GM18511 (cell line): ENCODE measurements around the gene RPTOR.

Experiments
- ATAC-seq: cut with Tn5 transposase; IDR thresholded peaks from one replicate; pipeline ENCODE4 v1.9.1; 2021; ENCODE audit warnings: mild to moderate bottlenecking, moderate library complexity; ENCODE audit not compliant: unreplicated experiment

The RPTOR gene

GRCh38 chr17:80822021-80822699 is 277.5 kb downstream of the RPTOR start:
- no peak for ATAC-seq

GRCh38 chr17:80822700-80823410 is 278.2 kb downstream of the RPTOR start:
- no peak for ATAC-seq

GRCh38 chr17:80824549-80825470 is 280.2 kb downstream of the RPTOR start:
- no peak for ATAC-seq

- no peak for ATAC-seq
These were observed 281.1 kb downstream of the RPTOR start for GRCh38 chr17:80825471-80826345.

GRCh38 chr17:80826346-80826954 is 281.8 kb downstream of the RPTOR start:
- no peak for ATAC-seq

GRCh38 chr17:80826955-80827645 is 282.5 kb downstream of the RPTOR start:
- no peak for ATAC-seq

- no peak for ATAC-seq
These were observed 283.3 kb downstream of the RPTOR start for GRCh38 chr17:80827646-80828643.

- no peak for ATAC-seq
These were observed 284.7 kb downstream of the RPTOR start for GRCh38 chr17:80829166-80829813.

- ATAC-seq = no peak
These were observed 285.6 kb downstream of the RPTOR start for GRCh38 chr17:80830020-80830780.

GRCh38 chr17:80831491-80831890 is 286.9 kb downstream of the RPTOR start:
- no peak for ATAC-seq

GRCh38 chr17:80832266-80832676 is 287.6 kb downstream of the RPTOR start:
- ATAC-seq = no peak

- ATAC-seq = peak; percentile 89
These were observed 288.4 kb downstream of the RPTOR start for GRCh38 chr17:80832888-80833583.

GRCh38 chr17:80833952-80834892 is 289.6 kb downstream of the RPTOR start:
- ATAC-seq = no peak

GRCh38 chr17:80834893-80835275 is 290.2 kb downstream of the RPTOR start:
- ATAC-seq = no peak
